ENCODE results near the gene IL22.

DNA sequence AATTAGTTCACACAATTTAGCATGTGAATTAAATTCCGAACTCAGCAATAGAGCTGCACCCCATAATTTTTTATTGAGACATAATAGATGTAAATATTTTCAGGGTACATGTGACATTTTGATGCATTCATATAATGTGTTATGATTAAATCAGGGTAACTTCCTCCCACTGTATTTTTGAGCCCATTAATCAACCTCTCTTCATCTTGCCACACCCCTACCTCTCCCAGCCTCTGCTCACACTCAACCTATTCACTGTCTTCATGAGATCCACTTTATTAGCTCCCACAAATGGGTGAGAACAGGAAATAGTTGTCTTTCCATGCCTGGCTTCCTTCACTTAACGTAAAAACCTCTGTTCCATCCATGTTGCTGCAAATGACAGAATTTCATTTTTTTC is 42.5 kb downstream of the IL22 start:
- TF ChIP-seq, protein P1, sequence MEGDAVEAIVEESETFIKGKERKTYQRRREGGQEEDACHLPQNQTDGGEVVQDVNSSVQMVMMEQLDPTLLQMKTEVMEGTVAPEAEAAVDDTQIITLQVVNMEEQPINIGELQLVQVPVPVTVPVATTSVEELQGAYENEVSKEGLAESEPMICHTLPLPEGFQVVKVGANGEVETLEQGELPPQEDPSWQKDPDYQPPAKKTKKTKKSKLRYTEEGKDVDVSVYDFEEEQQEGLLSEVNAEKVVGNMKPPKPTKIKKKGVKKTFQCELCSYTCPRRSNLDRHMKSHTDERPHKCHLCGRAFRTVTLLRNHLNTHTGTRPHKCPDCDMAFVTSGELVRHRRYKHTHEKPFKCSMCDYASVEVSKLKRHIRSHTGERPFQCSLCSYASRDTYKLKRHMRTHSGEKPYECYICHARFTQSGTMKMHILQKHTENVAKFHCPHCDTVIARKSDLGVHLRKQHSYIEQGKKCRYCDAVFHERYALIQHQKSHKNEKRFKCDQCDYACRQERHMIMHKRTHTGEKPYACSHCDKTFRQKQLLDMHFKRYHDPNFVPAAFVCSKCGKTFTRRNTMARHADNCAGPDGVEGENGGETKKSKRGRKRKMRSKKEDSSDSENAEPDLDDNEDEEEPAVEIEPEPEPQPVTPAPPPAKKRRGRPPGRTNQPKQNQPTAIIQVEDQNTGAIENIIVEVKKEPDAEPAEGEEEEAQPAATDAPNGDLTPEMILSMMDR (IDR thresholded peaks at IDR 0.05): no peak
- TF ChIP-seq POLR2A (IDR thresholded peaks at IDR 0.05): no peak
- no peak for TF ChIP-seq EP300 (IDR thresholded peaks at IDR 0.05)

Data from stomach (tissue), 4 donors.